ENCODE data around the gene GSTM4.
"Not testable (repeated sequence)": the region's sequence is repeated elsewhere in the genome, so short reads cannot be mapped to it uniquely, and the experiment has no call there.

The GSTM4 gene

GRCh38 chr1:109639063-109639840 is 16.6 kb upstream of the GSTM4 start:
- no peak for DNase-seq (ENCODE audit: low spot score)

- DNase-seq (ENCODE audit: low spot score): no peak
Measured at GRCh38 chr1:109639841-109640184, 16.1 kb upstream of the GSTM4 start.

- peak; percentile 83 for DNase-seq (ENCODE audit: low spot score)
Measured at GRCh38 chr1:109640285-109640865, 15.5 kb upstream of the GSTM4 start.

GRCh38 chr1:109641078-109641740 is 14.7 kb upstream of the GSTM4 start:
- DNase-seq (ENCODE audit: low spot score): no peak

- DNase-seq (ENCODE audit: low spot score): no peak
Measured at GRCh38 chr1:109641861-109642260, 14.0 kb upstream of the GSTM4 start.

- DNase-seq (ENCODE audit: low spot score): no peak
Measured at GRCh38 chr1:109642626-109643025, 13.3 kb upstream of the GSTM4 start.

GRCh38 chr1:109643385-109644230 is 12.3 kb upstream of the GSTM4 start:
- peak; percentile 82 for DNase-seq (ENCODE audit: low spot score)

GRCh38 chr1:109644670-109645069 is 11.2 kb upstream of the GSTM4 start:
- no peak for DNase-seq (ENCODE audit: low spot score)

- no peak for DNase-seq (ENCODE audit: low spot score)
Measured at GRCh38 chr1:109649491-109649914, 6.4 kb upstream of the GSTM4 start.

GRCh38 chr1:109650609-109651008 is 5.3 kb upstream of the GSTM4 start:
- no peak for DNase-seq (ENCODE audit: low spot score)

- DNase-seq (ENCODE audit: low spot score): no peak
Measured at GRCh38 chr1:109652402-109652801, 3.5 kb upstream of the GSTM4 start.

- no peak for DNase-seq (ENCODE audit: low spot score)
Measured at GRCh38 chr1:109653306-109653705, 2.6 kb upstream of the GSTM4 start.

GRCh38 chr1:109654519-109654918 is 1.4 kb upstream of the GSTM4 start:
- DNase-seq (ENCODE audit: low spot score): no peak

GRCh38 chr1:109657395-109657794 is 1.5 kb downstream of the GSTM4 start:
- DNase-seq (ENCODE audit: low spot score): no peak

GRCh38 chr1:109657970-109658369 is 2.1 kb downstream of the GSTM4 start:
- DNase-seq (ENCODE audit: low spot score): no peak

GRCh38 chr1:109658533-109659042 is 2.7 kb downstream of the GSTM4 start:
- no peak for DNase-seq (ENCODE audit: low spot score)

GRCh38 chr1:109659145-109659544 is 3.2 kb downstream of the GSTM4 start:
- no peak for DNase-seq (ENCODE audit: low spot score)

- DNase-seq (ENCODE audit: low spot score): no peak
Measured at GRCh38 chr1:109659997-109660690, 4.2 kb downstream of the GSTM4 start.

GRCh38 chr1:109660691-109661026 is 4.8 kb downstream of the GSTM4 start:
- not testable (repeated sequence) for DNase-seq (ENCODE audit: low spot score)

GRCh38 chr1:109661391-109661790 is 5.5 kb downstream of the GSTM4 start:
- DNase-seq (ENCODE audit: low spot score): no peak

GRCh38 chr1:109664671-109665070 is 8.8 kb downstream of the GSTM4 start:
- DNase-seq (ENCODE audit: low spot score): no peak
